ENCODE results near the gene ACOXL. TPM values are rescaled to one million over a fixed set of nuclear protein-coding genes. Genes with fewer than 3 reads are reported as not detected.

The ACOXL gene
- total and polyA plus RNA-seq, 2 of the 8 experiments (the other 6 are each of a cell fraction or from before 2014, with no cell fraction given), result 11.4 to 20.6 TPM

- no peak overlapping the region for H3K18ac ChIP-seq (ENCODE audit: extremely low read depth, low read length)
- no peaks in the 10 kb centered on the region for H3K27me3 ChIP-seq (replicated peaks in 1 of 4; ENCODE audit: control insufficient read depth in 3 of 4, extremely low read depth in 1 of 4, insufficient read depth in 3 of 4, low read length in 3 of 4)
- H3K4ac ChIP-seq (replicated peaks; ENCODE audit: insufficient read length, low read depth, low read length), result no peak overlapping the region
- H2AK5ac ChIP-seq (ENCODE audit: low read depth, low read length), result no peak overlapping the region
- H3K56ac ChIP-seq (replicated peaks; ENCODE audit: insufficient read length, low read depth, low read length), result no peak overlapping the region
- H2BK15ac ChIP-seq (ENCODE audit: low read length), result no peak overlapping the region
- H3K79me1 ChIP-seq (ENCODE audit: low read depth, low read length), result peaks cover 2% of the 10 kb centered on the region; the same call in 1 of the 2 replicates
- no peak overlapping the region for H2AFZ ChIP-seq (ENCODE audit: low read length)
- no peak overlapping the region for H4K5ac ChIP-seq (ENCODE audit: insufficient read length, low read depth, low read length)
- H2BK5ac ChIP-seq (ENCODE audit: low read depth, low read length), result no peak overlapping the region
- TF ChIP-seq EZH2 (IDR thresholded peaks at IDR 0.05; ENCODE audit: low read depth, low read length, severe bottlenecking) (no peak), BACH1 (IDR thresholded peaks at IDR 0.05; ENCODE audit: low read length) (no peak), RXRA (IDR thresholded peaks at IDR 0.05; ENCODE audit: insufficient read depth, low read depth, low read length) (no peak), JUN (IDR thresholded peaks at IDR 0.05; ENCODE audit: low read depth, low read length) (no peak), BRCA1 (IDR thresholded peaks at IDR 0.05; ENCODE audit: low read depth, low read length) (no peak), POLR2A (IDR thresholded peaks at IDR 0.05; ENCODE audit: control extremely low read depth in 1 of 2, low read depth in 2 of 2, low read length in 2 of 2) (no peak), EGR1 (IDR thresholded peaks at IDR 0.05; ENCODE audit: borderline replicate concordance, low read depth, low read length) (no peak), YY1 (IDR thresholded peaks at IDR 0.05; ENCODE audit: low read depth, low read length) (no peak), KDM5A (IDR thresholded peaks at IDR 0.05; ENCODE audit: low read length) (no peak), ZNF274 (IDR thresholded peaks at IDR 0.05; ENCODE audit: borderline replicate concordance, extremely low read depth, low read length) (no peak), TAF7 (optimal IDR thresholded peaks at IDR 0.05; ENCODE audit: borderline replicate concordance, low read depth, low read length) (no peak)
- H4K20me1 ChIP-seq (replicated peaks in 1 of 2; ENCODE audit: control insufficient read depth in 1 of 2, insufficient read depth in 2 of 2, low read length in 2 of 2), result peaks cover 0 to 2% of the 10 kb centered on the region in 2 experiments
- ChIA-PET POLR2A (ENCODE audit: partially characterized antibody) (no interaction called here), CTCF (ENCODE audit: partially characterized antibody) (interaction anchor here (0.8 to 4.7 kb wide), 7 partner anchors 9 to 49 kb away, joined by 3 to 35 read pairs (median 5); no protein-coding TSS in a partner anchor)
- no peak overlapping the region for H3K4me2 ChIP-seq (ENCODE audit: insufficient read depth in 1 of 2, low read depth in 2 of 2, low read length in 2 of 2)
- H3K79me2 ChIP-seq (ENCODE audit: control insufficient read depth in 1 of 2, insufficient read depth in 2 of 2, low read length in 2 of 2), result no peaks in the 10 kb centered on the region
- WGBS, 2 experiments (ENCODE audit: extremely low coverage in 1 of 2, insufficient coverage in 1 of 2, insufficient read length in 1 of 2, insufficient replicate concordance in 2 of 2, low coverage in 1 of 2, low lambda C conversion rate in 2 of 2, missing lambda C conversion rate in 1 of 2), result 87% methylated on average over 17 of the region's 17 CpGs; no CpG with 5 or more reads in 1 of the 2 experiments
- H2BK12ac ChIP-seq (ENCODE audit: low read depth, low read length), result no peak overlapping the region
- H2BK20ac ChIP-seq (ENCODE audit: low read length), result no peak overlapping the region
- H3K4me1 ChIP-seq (replicated peaks in 1 of 4; ENCODE audit: control insufficient read depth in 3 of 4, insufficient read depth in 4 of 4, low read length in 3 of 4), result peaks cover 2 to 18% (median 8%) of the 10 kb centered on the region in 4 experiments
- H3K9ac ChIP-seq (replicated peaks in 1 of 4; ENCODE audit: extremely low read depth in 1 of 4, low read depth in 3 of 4, low read length in 3 of 4), result no peak overlapping the region
- H3K23ac ChIP-seq (ENCODE audit: insufficient read length), result no peak overlapping the region
- no peak overlapping the region for H3K4me3 ChIP-seq (ENCODE audit: extremely low read depth in 1 of 4, insufficient read depth in 2 of 4, low read depth in 3 of 4, low read length in 4 of 4)
- no peaks in the 10 kb centered on the region for H3K9me3 ChIP-seq (ENCODE audit: insufficient read depth in 2 of 2, low read depth in 1 of 2, low read length in 1 of 2)
- DNase-seq (ENCODE audit: low read depth in 1 of 2, low spot score in 2 of 2), result no peak
- no peak overlapping the region for H3K14ac ChIP-seq (ENCODE audit: insufficient read length)
- no peak overlapping the region for H3K27ac ChIP-seq (ENCODE audit: low read depth, low read length)
- H4K91ac ChIP-seq (replicated peaks; ENCODE audit: insufficient read length, low read length), result no peak overlapping the region
- H3K23me2 ChIP-seq (ENCODE audit: low read depth, low read length), result no peaks in the 10 kb centered on the region
- H3K36me3 ChIP-seq (ENCODE audit: control insufficient read depth in 2 of 4, insufficient read depth in 4 of 4, low read length in 3 of 4), result peaks cover 0 to 4% (median 1%) of the 10 kb centered on the region in 4 experiments; a peak in 2 of 8 replicates
- H2BK120ac ChIP-seq (replicated peaks; ENCODE audit: low read depth, low read length), result no peak overlapping the region
- no peak for FAIRE-seq
- no peak overlapping the region for H4K8ac ChIP-seq (ENCODE audit: extremely low read depth, insufficient read depth, low read length)
Observed at GRCh38 chr2:110861616-110862260, 129.4 kb downstream of the ACOXL start.
